ENCODE data around the gene SAMD9. TPM values are rescaled to one million over a fixed set of nuclear protein-coding genes. Genes with fewer than 3 reads are reported as not detected.
A peak's percentile ranks its signal among the peaks of the same experiment; 100 is the strongest.
"Not testable (repeated sequence)": the region's sequence is repeated elsewhere in the genome, so short reads cannot be mapped to it uniquely, and the experiment has no call there.

SAMD9 gene
- total and polyA plus RNA-seq, 2 experiments from 2014 or later, result 15.3 to 31.2 TPM

- WGBS, 2 experiments (ENCODE audit: low coverage in 1 of 2, low lambda C conversion rate in 2 of 2, missing lambda C conversion rate in 2 of 2), result 96 to 99% methylated on average over 13 of the region's 13 CpGs
- H3K79me2 ChIP-seq (ENCODE audit: insufficient read depth), result peaks cover 49% of the 10 kb centered on the region
- H3K4me3 ChIP-seq, result no peak overlapping the region
- H3K27me3 ChIP-seq (replicated peaks; ENCODE audit: insufficient read depth), result no peaks in the 10 kb centered on the region
- in situ Hi-C loops (cut with MboI), result no loop called here
- no peaks in the 10 kb centered on the region for H3K9me2 ChIP-seq (ENCODE audit: insufficient read depth)
- no peak overlapping the region for H3K9ac ChIP-seq
- no peaks in the 10 kb centered on the region for H3K4me1 ChIP-seq (ENCODE audit: insufficient read depth)
- H3K9me3 ChIP-seq (ENCODE audit: low read depth), result no peaks in the 10 kb centered on the region
- no peak overlapping the region for H2AFZ ChIP-seq
- peaks cover 52% of the 10 kb centered on the region for H3K36me3 ChIP-seq (ENCODE audit: low read depth)
- no peaks in the 10 kb centered on the region for H3F3A ChIP-seq (ENCODE audit: insufficient read depth)
- H3K27ac ChIP-seq, result no peak overlapping the region
- H3K4me2 ChIP-seq (ENCODE audit: unreplicated experiment), result no peak overlapping the region
- no peak for DNase-seq
- H4K20me1 ChIP-seq (ENCODE audit: insufficient read depth), result no peaks in the 10 kb centered on the region
- TF ChIP-seq EZH2phosphoT487 (IDR thresholded peaks at IDR 0.05; ENCODE audit: insufficient read depth, low read depth), result no peak
- no peak for TF ChIP-seq EZH2 (IDR thresholded peaks at IDR 0.05; ENCODE audit: insufficient read depth, poor library complexity, severe bottlenecking)
These were observed 9.8 kb downstream of the SAMD9 start for GRCh38 chr7:93108003-93108402.

DNA sequence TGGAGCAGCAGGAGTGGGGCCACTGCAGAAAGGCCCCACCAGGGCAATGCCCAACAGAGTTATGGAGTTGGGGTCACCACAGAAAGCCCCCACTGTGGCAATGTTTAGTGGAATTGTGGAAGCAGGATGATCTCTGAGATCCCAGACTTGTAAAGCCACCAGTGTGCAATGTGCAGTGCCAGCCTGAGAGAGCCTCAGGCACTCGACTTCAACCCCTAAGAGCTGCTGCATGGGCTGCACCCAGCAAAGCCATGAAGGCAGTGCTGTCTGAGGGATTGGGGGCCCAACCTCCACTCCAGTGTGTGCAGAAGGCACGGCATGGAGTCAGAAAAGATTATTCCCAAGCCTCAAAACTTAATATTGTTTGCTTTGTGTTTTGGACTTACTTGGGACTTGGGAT, 20.4 kb downstream of the SAMD9 start:
- no peak overlapping the region for H2AFZ ChIP-seq
- peaks cover 11% of the 10 kb centered on the region; the same call in 1 of the 2 replicates for H3F3A ChIP-seq (ENCODE audit: insufficient read depth)
- no peaks in the 10 kb centered on the region for H3K79me2 ChIP-seq (ENCODE audit: insufficient read depth)
- in situ Hi-C loops (cut with MboI), result loop anchor here (10.0 kb wide), 1 partner anchor 127 kb away; the partner anchor contains the start of gene HEPACAM2
- no peak overlapping the region for H3K9ac ChIP-seq
- no peaks in the 10 kb centered on the region for H3K9me3 ChIP-seq (ENCODE audit: low read depth)
- no peaks in the 10 kb centered on the region for H3K9me2 ChIP-seq (ENCODE audit: insufficient read depth)
- TF ChIP-seq EZH2 (IDR thresholded peaks at IDR 0.05; ENCODE audit: insufficient read depth, poor library complexity, severe bottlenecking), result no peak
- no peak for TF ChIP-seq EZH2phosphoT487 (IDR thresholded peaks at IDR 0.05; ENCODE audit: insufficient read depth, low read depth)
- H3K27me3 ChIP-seq (replicated peaks; ENCODE audit: insufficient read depth), result no peaks in the 10 kb centered on the region
- no peak for DNase-seq
- no peak overlapping the region for H3K4me3 ChIP-seq
- 51 to 67% methylated on average over 2 of the region's 2 CpGs for WGBS, 2 experiments (ENCODE audit: low coverage in 1 of 2, low lambda C conversion rate in 2 of 2, missing lambda C conversion rate in 2 of 2)
- no peak overlapping the region for H3K4me2 ChIP-seq (ENCODE audit: unreplicated experiment)
- H3K36me3 ChIP-seq (ENCODE audit: low read depth), result no peaks in the 10 kb centered on the region; the same call in 1 of the 2 replicates
- H4K20me1 ChIP-seq (ENCODE audit: insufficient read depth), result no peaks in the 10 kb centered on the region
- no peak overlapping the region for H3K27ac ChIP-seq
- no peaks in the 10 kb centered on the region for H3K4me1 ChIP-seq (ENCODE audit: insufficient read depth)

GRCh38 chr7:93092757-93093370, 24.9 kb downstream of the SAMD9 start:
- Histone ChIP-seq H3K4me3 (no peak overlapping the region), H2AFZ (no peak overlapping the region), H3K4me1 (ENCODE audit: insufficient read depth) (no peaks in the 10 kb centered on the region), H3K27me3 (replicated peaks; ENCODE audit: insufficient read depth) (peaks cover 20% of the 10 kb centered on the region; the same call in 1 of the 2 replicates), H3K36me3 (ENCODE audit: low read depth) (no peaks in the 10 kb centered on the region), H3K9ac (no peak overlapping the region), H3F3A (ENCODE audit: insufficient read depth) (no peaks in the 10 kb centered on the region), H3K4me2 (ENCODE audit: unreplicated experiment) (no peak overlapping the region), H3K79me2 (ENCODE audit: insufficient read depth) (no peaks in the 10 kb centered on the region), H3K9me3 (ENCODE audit: low read depth) (no peaks in the 10 kb centered on the region), H3K9me2 (ENCODE audit: insufficient read depth) (no peaks in the 10 kb centered on the region), H3K27ac (no peak overlapping the region), H4K20me1 (ENCODE audit: insufficient read depth) (no peaks in the 10 kb centered on the region)
- DNase-seq, result peak; percentile 60
- WGBS, 2 experiments (ENCODE audit: low coverage in 1 of 2, low lambda C conversion rate in 2 of 2, missing lambda C conversion rate in 2 of 2), result 20 to 47% methylated on average over 1 of the region's 1 CpG
- TF ChIP-seq EZH2phosphoT487 (IDR thresholded peaks at IDR 0.05; ENCODE audit: insufficient read depth, low read depth) (no peak), EZH2 (IDR thresholded peaks at IDR 0.05; ENCODE audit: insufficient read depth, poor library complexity, severe bottlenecking) (no peak)
- in situ Hi-C loops (cut with MboI), result loop anchor here (10.0 kb wide), 1 partner anchor 132 kb away; the partner anchor contains the start of gene HEPACAM2

DNA sequence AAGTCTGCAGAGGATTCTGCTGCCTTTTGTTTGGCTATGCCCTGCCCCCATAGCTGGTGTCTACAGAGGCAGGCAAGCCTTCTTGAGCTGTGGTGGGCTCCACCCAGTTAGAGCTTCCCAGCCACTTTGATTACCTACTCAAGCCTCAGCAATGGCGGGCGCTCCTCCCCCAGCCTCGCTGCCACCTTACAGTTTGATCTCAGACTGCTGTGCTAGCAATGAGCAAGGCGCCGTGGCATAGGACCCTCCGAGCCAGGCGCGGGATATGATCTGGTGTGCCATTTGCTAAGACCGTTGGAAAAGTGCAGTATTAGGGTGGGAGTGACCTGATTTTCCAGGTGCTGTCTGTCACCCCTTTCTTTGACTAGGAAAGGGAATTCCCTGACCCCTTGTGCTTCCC, 44.4 kb downstream of the SAMD9 start:
- H3K9me3 ChIP-seq (ENCODE audit: low read depth); H3F3A ChIP-seq (ENCODE audit: insufficient read depth); H3K27me3 ChIP-seq (replicated peaks; ENCODE audit: insufficient read depth); H3K4me3 ChIP-seq; H3K79me2 ChIP-seq (ENCODE audit: insufficient read depth); H3K4me2 ChIP-seq (ENCODE audit: unreplicated experiment); H2AFZ ChIP-seq; H3K9me2 ChIP-seq (ENCODE audit: insufficient read depth); H3K9ac ChIP-seq; DNase-seq; in situ Hi-C loops (cut with MboI); H4K20me1 ChIP-seq (ENCODE audit: insufficient read depth); H3K36me3 ChIP-seq (ENCODE audit: low read depth); H3K4me1 ChIP-seq (ENCODE audit: insufficient read depth); H3K27ac ChIP-seq: not testable (repeated sequence)
- 68 to 70% methylated on average over 9 of the region's 9 CpGs for WGBS, 2 experiments (ENCODE audit: low coverage in 1 of 2, low lambda C conversion rate in 2 of 2, missing lambda C conversion rate in 2 of 2)

DNA sequence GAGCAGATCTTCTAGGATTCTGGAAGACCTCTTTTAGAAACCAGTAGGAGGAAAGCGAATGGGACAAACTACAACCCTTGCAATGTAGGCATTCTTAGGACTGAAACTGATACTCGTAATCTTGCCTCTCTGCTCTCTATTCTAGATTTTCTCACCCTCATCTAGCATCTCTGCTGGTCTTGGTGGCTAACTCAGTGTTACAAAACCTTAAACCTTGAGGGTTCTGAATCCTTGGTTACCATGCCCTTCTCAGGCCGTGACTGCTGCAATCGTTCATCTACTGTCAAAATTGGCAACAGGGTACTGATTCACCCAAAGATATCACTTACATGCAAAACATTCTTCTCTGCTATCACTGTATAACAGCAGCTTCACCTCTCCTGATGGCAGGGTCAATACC, 55.2 kb downstream of the SAMD9 start:
- Histone ChIP-seq H3K36me3 (ENCODE audit: low read depth) (no peaks in the 10 kb centered on the region), H3F3A (ENCODE audit: insufficient read depth) (no peaks in the 10 kb centered on the region), H3K9me3 (ENCODE audit: low read depth) (no peaks in the 10 kb centered on the region), H4K20me1 (ENCODE audit: insufficient read depth) (no peaks in the 10 kb centered on the region), H3K4me3 (no peak overlapping the region), H3K9me2 (ENCODE audit: insufficient read depth) (no peaks in the 10 kb centered on the region), H3K79me2 (ENCODE audit: insufficient read depth) (no peaks in the 10 kb centered on the region), H3K27ac (no peak overlapping the region), H3K4me2 (ENCODE audit: unreplicated experiment) (no peak overlapping the region), H2AFZ (no peak overlapping the region), H3K27me3 (replicated peaks; ENCODE audit: insufficient read depth) (no peaks in the 10 kb centered on the region), H3K9ac (no peak overlapping the region), H3K4me1 (ENCODE audit: insufficient read depth) (no peaks in the 10 kb centered on the region)
- in situ Hi-C loops (cut with MboI), result no loop called here
- WGBS, 2 experiments (ENCODE audit: low coverage in 1 of 2, low lambda C conversion rate in 2 of 2, missing lambda C conversion rate in 2 of 2), result 62 to 66% methylated on average over 4 of the region's 4 CpGs
- no peak for DNase-seq
- no peak for TF ChIP-seq EZH2phosphoT487 (IDR thresholded peaks at IDR 0.05; ENCODE audit: insufficient read depth, low read depth)
- TF ChIP-seq EZH2 (IDR thresholded peaks at IDR 0.05; ENCODE audit: insufficient read depth, poor library complexity, severe bottlenecking), result no peak

Measured in GM23248 (cell line).